Fibroblast of skin of abdomen (primary cell): Measurements from ENCODE around the gene CDC14A.
"Not testable (repeated sequence)": the region's sequence is repeated elsewhere in the genome, so short reads cannot be mapped to it uniquely, and the experiment has no call there.

Source experiments
- DNase-seq: peaks from one replicate; pipeline ENCODE4 v3.0.0-alpha.2; 2013

Gene CDC14A

DNA sequence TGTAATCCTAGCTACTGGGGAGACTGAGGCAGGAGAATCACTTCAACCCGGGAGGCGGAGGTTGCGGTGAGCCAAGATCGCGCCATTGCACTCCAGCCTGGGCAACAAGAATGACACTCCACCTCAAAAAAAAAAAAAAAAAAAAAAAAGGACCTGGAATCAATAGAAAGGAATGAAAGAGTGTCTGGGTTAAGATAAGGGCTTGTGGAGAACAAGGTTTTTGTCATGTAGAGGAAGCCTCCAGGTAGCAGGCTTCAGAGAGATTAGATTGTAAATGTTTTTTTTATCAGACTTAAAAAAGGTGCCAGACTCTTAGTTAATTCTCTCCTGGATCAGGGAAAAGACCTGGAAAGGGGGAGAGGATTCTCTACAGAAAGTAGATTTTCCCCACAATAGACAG, 14.4 kb upstream of the CDC14A start:
- DNase-seq: not testable (repeated sequence)

- not testable (repeated sequence) for DNase-seq
These were observed 12.6 kb upstream of the CDC14A start for GRCh38 chr1:100339735-100340134.

DNA sequence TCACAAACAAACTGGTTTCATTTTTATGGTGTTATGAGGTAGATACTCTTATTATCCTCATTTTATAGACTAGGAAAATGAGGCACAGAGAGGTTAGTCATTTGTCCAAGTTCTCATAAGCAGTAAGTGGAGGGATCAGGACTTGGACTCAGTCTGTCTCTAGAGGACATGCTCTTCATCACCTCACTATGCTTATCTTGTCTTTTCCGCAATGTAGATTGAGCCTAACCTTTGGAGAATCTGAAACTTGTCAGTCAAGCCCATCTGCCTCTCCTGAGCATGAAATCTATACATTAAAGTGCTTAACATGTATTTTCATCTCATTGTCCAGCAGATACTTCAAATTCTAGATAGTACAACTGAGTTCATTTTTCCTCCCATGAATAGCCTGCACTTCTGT, 11.8 kb upstream of the CDC14A start:
- no peak for DNase-seq

GRCh38 chr1:100342348-100342747, 10.0 kb upstream of the CDC14A start:
- DNase-seq: no peak

DNA sequence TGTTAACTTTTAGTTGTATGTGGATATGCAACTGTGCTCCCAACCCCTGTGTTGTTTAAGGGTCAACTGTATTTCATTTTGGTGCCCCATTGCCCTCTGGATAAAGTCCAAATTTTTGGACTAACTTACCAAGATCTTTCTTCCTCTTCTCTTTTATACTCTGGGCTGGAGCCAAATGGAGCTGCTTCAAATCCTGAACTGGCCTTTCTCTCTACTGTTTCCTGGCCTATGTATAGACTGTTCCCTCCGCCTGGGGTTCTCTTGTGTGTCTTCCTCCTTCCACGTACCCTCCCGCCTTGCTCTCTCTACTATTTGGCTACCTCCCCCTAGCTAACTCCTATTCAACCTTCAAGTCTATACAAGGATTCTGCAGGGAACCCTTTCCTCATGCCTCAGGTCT, 8.4 kb upstream of the CDC14A start:
- no peak for DNase-seq

DNA sequence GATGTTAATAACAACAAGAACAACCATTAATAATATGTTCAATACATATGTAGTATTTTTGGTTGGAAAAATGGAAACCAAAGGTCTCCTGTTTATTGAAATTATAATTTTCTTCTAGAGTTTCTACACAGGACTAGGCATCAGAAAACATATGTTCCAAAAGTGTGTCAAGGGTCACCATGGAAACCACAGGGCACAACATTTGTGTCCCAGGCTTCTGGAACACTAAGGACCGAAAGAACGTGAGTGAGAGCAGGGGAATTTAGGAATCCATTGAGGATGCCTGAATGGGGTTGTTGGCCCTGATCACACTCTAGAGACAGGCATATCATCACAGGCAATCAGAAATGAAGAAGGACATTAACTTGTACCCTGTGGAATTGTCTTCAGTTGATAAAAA, 7.5 kb upstream of the CDC14A start:
- DNase-seq: no peak

DNA sequence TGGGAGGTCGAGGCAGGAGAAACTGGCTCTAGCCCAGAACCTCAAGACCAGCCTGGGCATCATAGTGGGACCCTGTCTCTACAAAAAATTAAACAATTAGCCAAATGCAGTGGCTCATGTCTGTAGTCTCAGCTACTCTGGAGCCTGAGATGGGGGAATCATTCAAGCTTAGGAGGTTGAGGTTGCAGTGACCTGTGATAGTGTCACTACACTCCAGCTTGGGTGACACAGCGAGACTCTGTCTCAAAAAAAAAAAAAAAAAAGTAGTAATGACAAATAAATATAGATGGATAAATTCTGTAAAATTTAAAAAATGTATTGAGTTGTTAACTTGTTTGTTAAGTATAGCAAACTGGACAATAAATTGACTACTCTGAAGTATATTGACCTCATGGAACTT, 5.9 kb upstream of the CDC14A start:
- DNase-seq: no peak

GRCh38 chr1:100347009-100347966, 5.0 kb upstream of the CDC14A start:
- DNase-seq: no peak

DNA sequence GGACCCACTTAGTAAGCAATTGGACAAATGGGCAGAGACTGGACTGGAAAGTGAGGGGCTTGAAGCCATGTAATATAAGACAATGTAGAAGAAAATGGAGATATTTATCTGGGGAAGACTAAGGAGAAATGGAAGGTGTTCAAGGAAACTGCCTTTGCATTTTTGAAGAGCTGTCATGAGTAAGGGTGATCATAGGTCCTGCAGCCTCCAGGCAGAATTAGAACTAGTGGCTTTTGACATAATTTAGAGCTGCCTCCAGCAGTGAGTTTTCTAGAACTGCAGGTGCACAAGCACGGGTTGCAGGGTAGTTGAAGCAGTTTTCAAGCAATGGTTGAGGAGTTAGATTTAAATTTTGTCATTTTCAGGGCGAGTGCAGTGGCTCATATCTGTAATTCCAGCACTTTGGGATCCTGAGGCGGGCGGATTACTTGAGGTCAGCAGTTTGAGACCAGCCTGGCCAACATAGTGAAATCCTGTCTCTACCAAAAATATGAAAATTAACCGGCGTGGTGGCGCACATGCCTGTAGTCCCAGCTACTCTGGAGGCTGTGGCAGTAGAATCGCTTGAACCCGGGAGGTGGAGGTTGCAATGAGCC, 3.7 kb upstream of the CDC14A start:
- no peak for DNase-seq

DNA sequence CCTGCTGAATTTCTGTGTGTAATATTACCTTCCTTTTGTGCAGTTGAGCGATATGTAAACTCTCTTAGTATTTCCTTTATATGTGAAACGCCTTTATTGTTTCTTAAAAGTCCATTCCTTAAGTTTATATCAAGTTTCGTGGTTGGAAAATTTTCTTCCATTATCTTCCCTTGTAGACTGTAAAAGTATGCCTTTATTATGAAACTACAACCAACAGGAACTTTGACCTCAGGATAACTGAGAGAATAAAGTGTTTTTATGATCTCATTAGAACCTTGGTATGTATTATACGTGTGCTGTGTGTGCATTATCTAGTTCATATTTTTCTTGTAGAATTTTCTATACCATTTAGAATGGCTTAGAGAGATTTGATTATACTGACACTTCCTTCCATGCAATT, 3.1 kb upstream of the CDC14A start:
- no peak for DNase-seq

GRCh38 chr1:100350787-100351094, 1.6 kb upstream of the CDC14A start:
- DNase-seq: no peak

DNA sequence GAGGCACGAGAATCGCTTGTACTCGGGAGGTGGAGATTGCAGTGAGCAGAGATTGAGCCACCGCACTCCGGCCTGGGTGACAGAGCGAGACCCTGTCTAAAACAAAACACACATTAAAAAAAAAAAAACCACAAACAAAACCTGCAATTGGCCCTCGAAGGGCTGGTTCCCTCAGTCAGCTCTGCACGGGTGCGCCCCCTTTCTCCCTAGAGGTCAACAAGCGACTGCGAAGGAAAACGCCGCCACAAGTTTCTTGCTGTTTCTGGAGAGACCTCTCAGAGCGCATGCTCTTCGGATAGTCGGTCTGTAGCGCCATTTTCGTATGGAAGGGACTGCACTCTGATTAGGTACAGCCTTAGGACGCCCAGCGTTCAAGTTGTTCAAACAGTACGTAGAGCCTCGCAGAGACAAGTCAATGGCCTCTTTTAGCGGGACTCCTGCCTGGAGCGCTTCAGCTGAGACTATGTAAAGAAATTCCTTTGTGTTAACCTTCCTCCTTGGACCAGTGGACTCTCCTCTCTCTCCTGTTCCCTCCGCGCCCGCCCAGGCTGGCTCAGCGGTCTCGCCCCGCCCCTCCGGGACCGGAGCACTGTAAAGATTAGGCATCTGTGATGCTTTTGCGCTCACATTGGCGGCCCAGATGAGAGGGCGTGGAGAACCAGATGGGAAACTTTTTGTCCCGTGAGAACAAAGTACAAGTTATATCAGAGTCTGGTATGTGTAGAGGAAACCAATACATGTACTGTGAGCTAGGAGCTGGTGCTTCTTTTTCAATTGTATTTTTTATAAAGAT, 1.0 kb upstream of the CDC14A start:
- DNase-seq: peak; percentile 89

DNA sequence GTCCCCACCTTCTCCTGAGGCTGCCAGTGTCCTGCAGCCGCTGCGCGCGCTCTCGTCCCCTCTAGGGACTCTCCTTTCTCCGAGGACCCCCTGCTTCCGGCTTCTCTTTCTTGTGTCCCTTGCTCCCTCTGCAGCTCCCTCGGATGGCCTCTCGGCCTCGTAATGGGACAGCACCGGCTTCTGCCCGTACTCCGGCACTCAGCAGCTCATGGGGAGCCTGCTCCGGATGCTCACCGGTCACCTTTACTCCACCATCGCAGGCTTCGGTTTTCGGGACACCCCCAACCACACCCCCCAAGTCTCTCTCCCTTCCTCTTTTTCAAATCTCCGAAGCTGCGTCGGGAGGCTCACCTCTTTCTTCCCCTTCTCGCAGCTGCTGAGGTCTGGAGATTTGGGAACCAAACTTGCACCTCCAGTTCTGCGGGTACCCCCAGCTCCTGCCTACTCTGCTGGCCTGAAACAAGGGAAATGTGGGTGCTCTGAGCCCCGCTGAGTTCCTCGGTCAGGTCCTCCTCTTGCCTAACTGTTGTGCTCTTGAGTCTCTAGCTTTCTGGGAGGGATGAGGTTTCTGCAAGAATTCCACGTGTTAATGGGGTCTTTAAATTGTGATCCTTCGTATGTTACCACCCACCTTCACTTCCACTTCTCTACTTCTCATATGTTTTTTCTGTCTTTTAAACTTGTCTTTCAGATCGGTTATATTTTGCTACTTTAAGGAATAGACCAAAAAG, 930 bp downstream of the CDC14A start:
- no peak for DNase-seq

- DNase-seq: peak; percentile 53
These were observed 1.7 kb downstream of the CDC14A start for GRCh38 chr1:100353988-100354387.

DNA sequence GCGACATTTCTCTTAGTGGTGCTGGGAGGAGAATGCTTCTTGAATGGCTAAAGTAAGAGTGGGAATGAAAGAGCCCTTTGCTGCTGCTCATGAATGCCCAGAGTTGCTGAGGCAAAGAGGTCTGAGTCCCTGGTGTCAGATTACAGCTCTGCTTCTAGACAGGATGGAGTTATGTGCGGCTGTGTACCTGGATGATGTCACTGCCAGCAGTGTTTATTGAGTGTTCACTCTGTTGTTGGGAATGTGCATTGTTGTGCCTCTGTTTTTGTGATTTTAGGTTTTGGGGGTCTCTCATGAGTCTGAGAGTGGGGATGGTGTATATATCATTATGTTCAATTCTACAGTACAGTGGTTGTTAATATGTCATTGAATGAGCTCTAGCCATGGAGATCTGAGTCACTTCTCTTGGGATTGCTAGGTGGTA, 2.7 kb downstream of the CDC14A start:
- DNase-seq: peak; percentile 18

DNA sequence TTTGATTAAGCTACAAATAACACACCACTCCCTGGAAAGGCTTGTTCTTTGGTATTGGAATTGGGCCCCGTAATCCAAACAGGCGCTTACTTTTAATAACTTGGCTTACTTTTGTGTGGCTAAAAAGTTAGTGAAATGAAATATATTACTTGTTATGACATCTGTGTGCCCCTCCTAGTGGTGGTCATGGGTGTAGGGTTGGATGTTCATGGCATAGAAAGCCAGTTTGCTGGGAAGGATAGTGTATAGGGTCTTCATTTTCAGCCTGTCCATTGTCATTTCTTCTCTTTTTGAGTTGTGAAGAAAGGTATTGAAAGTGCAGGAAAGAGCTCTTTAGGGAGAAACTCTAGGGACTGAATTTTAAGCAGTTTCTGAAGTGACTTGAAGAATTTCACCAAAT, 5.9 kb downstream of the CDC14A start:
- no peak for DNase-seq

GRCh38 chr1:100359139-100359538, 6.8 kb downstream of the CDC14A start:
- DNase-seq: no peak

DNA sequence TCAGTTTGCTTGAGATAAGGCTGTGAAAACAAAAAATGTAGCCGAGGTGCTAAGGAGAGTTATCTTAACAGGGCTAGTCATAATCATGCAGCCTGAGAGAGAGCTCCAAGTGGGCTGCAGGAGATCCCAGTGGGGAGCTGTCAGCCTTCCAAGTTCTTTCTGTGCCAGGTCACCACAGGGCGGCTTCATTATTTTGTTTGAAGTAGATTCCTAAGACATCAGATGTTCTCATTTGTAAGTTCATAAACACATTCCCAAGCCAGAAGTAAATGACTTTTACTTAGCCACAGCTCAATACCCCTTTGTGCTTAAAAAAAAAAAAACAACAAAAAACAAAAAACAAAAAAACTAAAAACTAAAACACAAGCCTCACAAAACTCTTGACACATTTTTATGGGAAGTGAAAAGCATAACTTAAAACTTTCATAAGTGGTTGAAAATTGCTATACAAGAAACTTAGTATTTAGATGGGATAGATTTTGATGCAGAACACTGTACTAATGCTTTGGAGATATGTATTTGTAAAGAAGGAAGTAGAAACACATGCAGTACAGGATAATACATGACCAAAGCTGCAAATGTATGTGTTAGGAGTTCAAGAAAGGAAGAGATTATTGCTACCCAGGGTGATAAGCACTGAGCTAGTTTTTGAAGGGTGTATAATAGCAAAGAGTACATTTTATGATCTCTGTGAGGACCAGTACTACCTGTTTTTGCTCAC, 8.6 kb downstream of the CDC14A start:
- DNase-seq: peak; percentile 34

- DNase-seq: no peak
These were observed 9.3 kb downstream of the CDC14A start for GRCh38 chr1:100361511-100362089.

- DNase-seq: no peak
These were observed 10.6 kb downstream of the CDC14A start for GRCh38 chr1:100362821-100363466.

DNA sequence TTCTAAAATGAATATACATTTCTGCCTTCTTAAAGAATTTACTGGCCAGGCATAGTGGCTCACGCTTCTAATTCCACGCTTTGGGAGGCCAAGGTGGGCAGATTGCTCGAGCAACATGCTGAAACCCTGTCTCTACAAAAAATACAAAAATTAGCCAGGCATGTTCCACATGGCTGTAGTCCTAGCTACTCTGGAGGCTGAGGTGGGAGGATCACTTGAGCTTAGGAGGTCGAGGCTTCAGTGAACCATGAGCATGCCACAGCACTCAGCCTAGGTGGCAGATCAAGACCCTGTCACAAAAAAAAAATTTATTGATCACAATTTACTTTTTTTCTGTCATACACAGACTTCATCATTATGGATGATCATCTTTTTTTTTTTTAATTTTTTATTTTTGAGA, 11.5 kb downstream of the CDC14A start:
- no peak for DNase-seq
